ENCODE results near the gene SCN8A.
"Not testable (repeated sequence)": the region's sequence is repeated elsewhere in the genome, so short reads cannot be mapped to it uniquely, and the experiment has no call there.

The SCN8A gene

GRCh38 chr12:51591016-51591901, at the start of gene SCN8A:
TSS of gene SCN8A (plus strand) at chr12:51591233. CDS start at chr12:51662818, 71,585 bp downstream.
- DNase-seq = no peak

- no peak for DNase-seq
Observed at GRCh38 chr12:51546097-51546496, 44.9 kb upstream of the SCN8A start.

GRCh38 chr12:51547606-51548005, 43.4 kb upstream of the SCN8A start:
- no peak for DNase-seq

GRCh38 chr12:51548241-51548640, 42.8 kb upstream of the SCN8A start:
- DNase-seq = no peak

GRCh38 chr12:51549637-51550036, 41.4 kb upstream of the SCN8A start:
- no peak for DNase-seq

GRCh38 chr12:51568271-51569032, 22.6 kb upstream of the SCN8A start:
- DNase-seq = not testable (repeated sequence)

GRCh38 chr12:51579321-51579850, 11.6 kb upstream of the SCN8A start:
- no peak for DNase-seq

GRCh38 chr12:51589060-51589459, 2.0 kb upstream of the SCN8A start:
- no peak for DNase-seq

- DNase-seq = no peak
Observed at GRCh38 chr12:51589557-51590176, 1.4 kb upstream of the SCN8A start.

- DNase-seq = no peak
Observed at GRCh38 chr12:51590347-51591015, 552 bp upstream of the SCN8A start.

GRCh38 chr12:51592034-51592705, 1.1 kb downstream of the SCN8A start:
- DNase-seq = no peak

- DNase-seq = no peak
Observed at GRCh38 chr12:51593021-51593420, 2.0 kb downstream of the SCN8A start.

GRCh38 chr12:51593539-51593938, 2.5 kb downstream of the SCN8A start:
- no peak for DNase-seq

- DNase-seq = no peak
Observed at GRCh38 chr12:51598156-51598555, 7.1 kb downstream of the SCN8A start.

GRCh38 chr12:51600721-51601120, 9.7 kb downstream of the SCN8A start:
- no peak for DNase-seq

GRCh38 chr12:51601241-51601640, 10.2 kb downstream of the SCN8A start:
- no peak for DNase-seq

- DNase-seq = not testable (repeated sequence)
Observed at GRCh38 chr12:51605896-51606295, 14.9 kb downstream of the SCN8A start.

GRCh38 chr12:51607197-51607596, 16.2 kb downstream of the SCN8A start:
- DNase-seq = not testable (repeated sequence)

GRCh38 chr12:51620448-51620847, 29.4 kb downstream of the SCN8A start:
- DNase-seq = no peak

GRCh38 chr12:51621156-51621922, 30.3 kb downstream of the SCN8A start:
- no peak for DNase-seq

- DNase-seq = no peak
Observed at GRCh38 chr12:51622564-51622963, 31.5 kb downstream of the SCN8A start.

All from cortex of kidney (tissue), 1 donor.